SK-N-SH treated with all-trans-retinoic acid at 6 μM for 48 hours (cell line): ENCODE results near the gene HINT1.
A peak's percentile ranks its signal among the peaks of the same experiment; 100 is the strongest.

ENCODE experiments used
- ATAC-seq: fragments of 200-7000 bp; cut with Tn5 transposase; 3 replicates; pipeline ENCODE4 v1.9.1; 2020; ENCODE audit warnings: mild to moderate bottlenecking, moderate library complexity
- ARNTL ChIP-seq: fragments of 450-650 bp; formaldehyde crosslinking; IDR thresholded peaks from 2 replicates; pipeline ENCODE4 v1.5.0; 2020; ENCODE audit warnings: low read depth, mild to moderate bottlenecking, moderate library complexity, borderline replicate concordance
- BACH2 ChIP-seq: fragments of 250-450 bp; sonication (Bioruptor Pico); IDR thresholded peaks from 2 replicates; pipeline ENCODE4 v1.9.0; 2021; ENCODE audit warnings: mild to moderate bottlenecking, borderline replicate concordance
- ESRRG ChIP-seq: fragments of 250-450 bp; sonication (Bioruptor Pico); IDR thresholded peaks from 2 replicates; pipeline ENCODE4 v1.6.1; 2021; ENCODE audit warnings: mild to moderate bottlenecking
- GLIS3 ChIP-seq: fragments of 250-450 bp; sonication (Bioruptor Pico); IDR thresholded peaks from 2 replicates; pipeline ENCODE4 v1.5.0; 2020; ENCODE audit warnings: mild to moderate bottlenecking, moderate library complexity
- ISL1 ChIP-seq: fragments of 250-450 bp; sonication (Bioruptor Pico); IDR thresholded peaks from 2 replicates; pipeline ENCODE4 v2.1.2; 2022; ENCODE audit warnings: mild to moderate bottlenecking, moderate library complexity
- OSR1 ChIP-seq: fragments of 250-450 bp; sonication (Bioruptor Pico); IDR thresholded peaks from 2 replicates; pipeline ENCODE4 v1.8.0; 2022; ENCODE audit warnings: moderate library complexity, mild to moderate bottlenecking, inconsistent platforms
- PPARA ChIP-seq: fragments of 250-450 bp; sonication (Bioruptor Pico); IDR thresholded peaks from 2 replicates; pipeline ENCODE4 v1.5.0; 2020; ENCODE audit warnings: mild to moderate bottlenecking, borderline replicate concordance
- TCF4 ChIP-seq: fragments of 250-450 bp; sonication (Bioruptor Pico); IDR thresholded peaks from 2 replicates; pipeline ENCODE4 v1.8.0; 2021; ENCODE audit warnings: mild to moderate bottlenecking, moderate library complexity, borderline replicate concordance
- TOX ChIP-seq: fragments of 250-450 bp; sonication (Bioruptor Pico); IDR thresholded peaks from 2 replicates; pipeline ENCODE4 v1.8.0; 2021; ENCODE audit warnings: mild to moderate bottlenecking, moderate library complexity, borderline replicate concordance
- ZC3H10 ChIP-seq: fragments of 250-450 bp; sonication (Bioruptor Pico); IDR thresholded peaks from 2 replicates; pipeline ENCODE4 v1.5.1; 2021; ENCODE audit warnings: mild to moderate bottlenecking, moderate library complexity
- ZFP30 ChIP-seq: fragments of 450-650 bp; formaldehyde crosslinking; IDR thresholded peaks from 2 replicates; pipeline ENCODE4 v1.5.0; 2022; ENCODE audit warnings: mild to moderate bottlenecking, moderate library complexity
- ZNF565 ChIP-seq: fragments of 450-650 bp; formaldehyde crosslinking; conservative IDR thresholded peaks from 2 replicates; pipeline ENCODE4 v1.5.0; 2020; ENCODE audit warnings: low read depth, mild to moderate bottlenecking, moderate library complexity
- ZNF70 ChIP-seq: fragments of 450-650 bp; formaldehyde crosslinking; IDR thresholded peaks from 2 replicates; pipeline ENCODE4 v1.5.0; 2020; ENCODE audit warnings: mild to moderate bottlenecking, moderate library complexity
- ZNF8 ChIP-seq: fragments of 450-650 bp; formaldehyde crosslinking; IDR thresholded peaks from 2 replicates; pipeline ENCODE4 v1.5.0; 2020; ENCODE audit warnings: mild to moderate bottlenecking, moderate library complexity
- TF ChIP-seq, protein P1 (sequence below): fragments of 250-450 bp; sonication (Bioruptor Pico); IDR thresholded peaks from 2 replicates; pipeline ENCODE4 v1.8.0; 2020; ENCODE audit warnings: mild to moderate bottlenecking, moderate library complexity, borderline replicate concordance
- TF ChIP-seq, protein P2 (sequence below): fragments of 250-450 bp; sonication (Bioruptor Pico); IDR thresholded peaks from 2 replicates; pipeline ENCODE4 v1.5.1; 2020; ENCODE audit warnings: low read depth, mild to moderate bottlenecking, moderate library complexity
- TF ChIP-seq, protein P3 (sequence below): fragments of 250-450 bp; sonication (Bioruptor Pico); IDR thresholded peaks from 2 replicates; pipeline ENCODE4 v1.8.0; 2021; ENCODE audit warnings: low read depth, mild to moderate bottlenecking, moderate library complexity, borderline replicate concordance
- TF ChIP-seq, protein P4 (sequence below): fragments of 250-450 bp; sonication (Bioruptor Pico); IDR thresholded peaks from 2 replicates; pipeline ENCODE4 v1.5.0; 2020; ENCODE audit warnings: mild to moderate bottlenecking, moderate library complexity
- TF ChIP-seq, protein P5 (sequence below): fragments of 250-450 bp; sonication (Bioruptor Pico); IDR thresholded peaks from 2 replicates; pipeline ENCODE4 v1.5.1; 2021; ENCODE audit warnings: mild to moderate bottlenecking, moderate library complexity

Gene HINT1

DNA sequence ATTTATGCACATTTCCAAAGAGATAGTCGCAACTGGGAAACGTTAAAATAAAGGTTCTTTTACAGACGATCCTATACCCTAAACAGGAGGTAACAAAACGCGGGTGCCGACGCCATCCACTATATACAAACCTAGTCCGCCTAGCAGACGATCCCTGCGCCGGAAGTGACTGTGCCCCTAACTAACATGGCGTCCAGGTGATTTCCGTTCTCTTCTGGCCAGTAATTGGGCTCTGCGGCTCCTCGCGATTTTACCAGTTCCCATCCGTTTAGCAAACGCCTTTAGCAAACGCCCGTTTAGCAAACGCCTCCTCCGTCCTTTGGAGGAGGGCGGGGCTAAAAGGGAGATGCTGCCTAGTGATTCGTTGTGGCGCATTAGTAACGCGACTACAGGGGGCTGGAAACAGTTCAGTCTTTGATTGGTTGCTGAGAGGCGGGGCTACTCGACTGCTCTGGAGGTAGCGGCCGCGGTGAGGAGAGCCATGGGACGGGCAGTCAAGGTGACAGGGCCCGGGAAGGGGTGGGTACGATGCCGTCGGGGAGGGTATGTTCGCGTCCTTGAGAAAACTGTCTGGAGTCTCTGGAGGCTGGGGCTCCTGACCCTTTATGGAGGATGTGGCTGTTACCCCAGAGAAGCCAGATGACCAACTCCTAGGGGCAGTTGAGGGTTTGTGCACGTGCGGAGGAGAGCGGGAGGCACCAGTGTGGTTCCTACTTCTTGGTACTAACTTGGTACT, 5.7 kb upstream of the HINT1 start, which contains the start of gene LYRM7:
Gene LYRM7 (plus strand): TSS at position 405 of the 736 bp plus-strand sequence. CDS start 77 bp downstream, at position 482.
- TF ChIP-seq ZFP30 (CRISPR knock-in tag): no peak
- TF ChIP-seq TOX: no peak
- no peak for TF ChIP-seq ZNF70 (CRISPR knock-in tag)
- no peak for TF ChIP-seq GLIS3
- TF ChIP-seq ZNF8 (CRISPR knock-in tag): no peak
- TF ChIP-seq TCF4 (CRISPR knock-in tag): no peak
- ATAC-seq: peak; percentile 99

DNA sequence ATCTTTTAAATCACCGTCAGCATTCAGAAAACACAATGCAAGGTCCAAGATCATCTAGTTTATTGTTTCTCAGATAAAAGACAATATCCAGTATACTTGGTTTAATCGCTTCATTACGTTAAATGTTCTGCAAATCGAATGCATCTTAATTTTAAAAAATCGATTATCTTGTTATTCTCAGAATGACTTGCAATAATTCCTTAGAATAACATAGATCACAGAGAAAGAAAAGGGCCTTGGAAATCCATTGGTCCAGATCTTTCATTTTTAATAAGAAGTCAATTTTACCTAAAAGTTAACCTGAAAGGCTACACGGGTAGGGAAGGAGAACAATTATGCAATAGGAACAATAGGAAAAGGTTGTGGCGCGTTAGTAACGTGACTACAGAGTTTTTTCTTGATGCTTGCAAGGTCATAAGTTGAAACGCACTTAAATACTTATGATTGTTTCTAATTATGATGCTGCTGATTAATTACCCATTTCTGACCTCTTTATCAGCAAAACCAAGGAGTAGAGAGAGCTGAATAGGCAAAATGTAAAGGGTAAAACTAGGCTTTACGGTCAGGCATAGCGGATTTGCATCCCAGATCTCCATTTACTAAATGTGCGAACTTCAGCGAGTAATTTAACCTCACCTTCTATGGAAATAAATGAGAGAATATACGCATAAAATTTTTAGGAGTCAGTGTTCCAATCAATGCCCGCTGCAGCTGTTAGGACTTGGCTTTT, 4.9 kb upstream of the HINT1 start:
- TF ChIP-seq, protein P1, sequence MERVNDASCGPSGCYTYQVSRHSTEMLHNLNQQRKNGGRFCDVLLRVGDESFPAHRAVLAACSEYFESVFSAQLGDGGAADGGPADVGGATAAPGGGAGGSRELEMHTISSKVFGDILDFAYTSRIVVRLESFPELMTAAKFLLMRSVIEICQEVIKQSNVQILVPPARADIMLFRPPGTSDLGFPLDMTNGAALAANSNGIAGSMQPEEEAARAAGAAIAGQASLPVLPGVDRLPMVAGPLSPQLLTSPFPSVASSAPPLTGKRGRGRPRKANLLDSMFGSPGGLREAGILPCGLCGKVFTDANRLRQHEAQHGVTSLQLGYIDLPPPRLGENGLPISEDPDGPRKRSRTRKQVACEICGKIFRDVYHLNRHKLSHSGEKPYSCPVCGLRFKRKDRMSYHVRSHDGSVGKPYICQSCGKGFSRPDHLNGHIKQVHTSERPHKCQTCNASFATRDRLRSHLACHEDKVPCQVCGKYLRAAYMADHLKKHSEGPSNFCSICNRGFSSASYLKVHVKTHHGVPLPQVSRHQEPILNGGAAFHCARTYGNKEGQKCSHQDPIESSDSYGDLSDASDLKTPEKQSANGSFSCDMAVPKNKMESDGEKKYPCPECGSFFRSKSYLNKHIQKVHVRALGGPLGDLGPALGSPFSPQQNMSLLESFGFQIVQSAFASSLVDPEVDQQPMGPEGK: no peak
- TF ChIP-seq GLIS3 (no peak), PPARA (CRISPR knock-in tag) (no peak), ZNF565 (CRISPR knock-in tag) (no peak), ZC3H10 (no peak)
- TF ChIP-seq, all 23 proteins: peak for 0
- ATAC-seq: no peak

DNA sequence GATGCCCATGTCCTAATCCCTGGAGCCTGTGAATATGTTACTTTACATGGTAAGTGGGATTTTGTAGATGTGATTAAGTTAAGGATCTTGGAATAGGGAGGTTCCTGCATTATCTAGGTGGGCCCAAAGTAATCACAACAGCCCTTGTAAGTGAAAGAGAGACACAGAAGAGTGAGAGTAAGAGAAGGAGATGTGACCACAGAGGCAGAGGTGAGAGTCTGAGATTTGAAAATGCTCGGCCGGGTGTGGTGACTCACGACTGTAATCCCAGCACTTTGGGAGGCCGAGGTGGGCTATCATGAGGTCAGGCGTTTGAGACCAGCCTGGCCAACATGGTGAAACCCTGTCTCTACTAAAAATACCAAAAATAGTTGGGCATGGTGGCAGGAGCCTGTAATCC, 2.6 kb upstream of the HINT1 start:
- no peak for ATAC-seq
- TF ChIP-seq, protein P2, sequence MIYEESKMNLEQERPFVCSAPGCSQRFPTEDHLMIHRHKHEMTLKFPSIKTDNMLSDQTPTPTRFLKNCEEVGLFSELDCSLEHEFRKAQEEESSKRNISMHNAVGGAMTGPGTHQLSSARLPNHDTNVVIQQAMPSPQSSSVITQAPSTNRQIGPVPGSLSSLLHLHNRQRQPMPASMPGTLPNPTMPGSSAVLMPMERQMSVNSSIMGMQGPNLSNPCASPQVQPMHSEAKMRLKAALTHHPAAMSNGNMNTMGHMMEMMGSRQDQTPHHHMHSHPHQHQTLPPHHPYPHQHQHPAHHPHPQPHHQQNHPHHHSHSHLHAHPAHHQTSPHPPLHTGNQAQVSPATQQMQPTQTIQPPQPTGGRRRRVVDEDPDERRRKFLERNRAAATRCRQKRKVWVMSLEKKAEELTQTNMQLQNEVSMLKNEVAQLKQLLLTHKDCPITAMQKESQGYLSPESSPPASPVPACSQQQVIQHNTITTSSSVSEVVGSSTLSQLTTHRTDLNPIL: no peak
- TF ChIP-seq ZNF70 (CRISPR knock-in tag): no peak
- TF ChIP-seq, all 23 proteins: peak for 0

DNA sequence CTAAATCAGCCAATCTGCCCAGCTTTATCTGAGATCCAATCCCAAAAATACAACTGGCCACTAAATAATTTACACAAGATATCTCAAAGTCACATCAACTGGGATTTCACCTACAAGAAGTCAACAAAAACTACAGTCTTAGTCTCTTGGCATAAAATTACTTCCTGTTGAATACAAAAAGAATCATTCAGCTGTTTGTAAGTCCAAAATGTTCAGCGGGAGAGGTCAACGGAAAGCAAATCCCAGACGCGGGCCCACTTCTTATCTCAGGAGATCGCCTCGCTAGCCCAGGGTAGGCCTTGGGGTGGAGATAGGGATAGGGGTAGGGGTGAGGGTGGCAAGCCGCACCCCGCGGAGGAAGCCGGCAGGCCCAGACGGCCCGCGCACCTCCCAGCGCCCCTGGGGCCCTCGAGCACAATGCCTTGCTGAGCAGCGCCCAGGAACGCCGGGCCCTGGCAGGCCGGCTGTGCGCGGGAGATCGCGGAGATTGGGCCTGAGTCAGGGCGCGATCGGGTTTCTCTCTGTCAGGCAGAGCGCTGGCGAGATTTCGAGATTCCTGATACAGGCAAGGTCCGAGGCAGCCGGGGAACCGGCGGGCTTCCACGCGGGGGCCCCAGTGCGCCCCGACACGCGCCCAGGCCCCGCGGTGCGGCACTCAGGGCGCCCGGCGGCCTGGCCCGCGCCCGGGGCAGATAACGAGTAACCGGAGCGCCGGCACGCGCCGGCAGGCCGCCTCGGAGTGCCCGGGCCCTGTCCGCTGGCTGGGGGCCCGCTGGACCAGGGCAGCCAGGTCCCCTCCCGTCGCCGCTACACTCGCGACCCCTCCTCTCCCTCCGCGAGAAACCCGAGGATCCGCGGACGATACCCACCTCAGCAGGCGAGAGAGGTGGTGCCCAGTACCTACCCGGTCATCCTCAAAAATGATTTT, 601 bp downstream of the HINT1 start:
- ATAC-seq: peak; percentile 80
- no peak for TF ChIP-seq PPARA (CRISPR knock-in tag)
- TF ChIP-seq ISL1 (CRISPR knock-in tag): no peak
- TF ChIP-seq, protein P3, sequence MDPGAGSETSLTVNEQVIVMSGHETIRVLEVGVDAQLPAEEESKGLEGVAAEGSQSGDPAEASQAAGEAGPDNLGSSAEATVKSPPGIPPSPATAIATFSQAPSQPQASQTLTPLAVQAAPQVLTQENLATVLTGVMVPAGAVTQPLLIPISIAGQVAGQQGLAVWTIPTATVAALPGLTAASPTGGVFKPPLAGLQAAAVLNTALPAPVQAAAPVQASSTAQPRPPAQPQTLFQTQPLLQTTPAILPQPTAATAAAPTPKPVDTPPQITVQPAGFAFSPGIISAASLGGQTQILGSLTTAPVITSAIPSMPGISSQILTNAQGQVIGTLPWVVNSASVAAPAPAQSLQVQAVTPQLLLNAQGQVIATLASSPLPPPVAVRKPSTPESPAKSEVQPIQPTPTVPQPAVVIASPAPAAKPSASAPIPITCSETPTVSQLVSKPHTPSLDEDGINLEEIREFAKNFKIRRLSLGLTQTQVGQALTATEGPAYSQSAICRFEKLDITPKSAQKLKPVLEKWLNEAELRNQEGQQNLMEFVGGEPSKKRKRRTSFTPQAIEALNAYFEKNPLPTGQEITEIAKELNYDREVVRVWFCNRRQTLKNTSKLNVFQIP (CRISPR knock-in tag): no peak
- TF ChIP-seq, protein P4, sequence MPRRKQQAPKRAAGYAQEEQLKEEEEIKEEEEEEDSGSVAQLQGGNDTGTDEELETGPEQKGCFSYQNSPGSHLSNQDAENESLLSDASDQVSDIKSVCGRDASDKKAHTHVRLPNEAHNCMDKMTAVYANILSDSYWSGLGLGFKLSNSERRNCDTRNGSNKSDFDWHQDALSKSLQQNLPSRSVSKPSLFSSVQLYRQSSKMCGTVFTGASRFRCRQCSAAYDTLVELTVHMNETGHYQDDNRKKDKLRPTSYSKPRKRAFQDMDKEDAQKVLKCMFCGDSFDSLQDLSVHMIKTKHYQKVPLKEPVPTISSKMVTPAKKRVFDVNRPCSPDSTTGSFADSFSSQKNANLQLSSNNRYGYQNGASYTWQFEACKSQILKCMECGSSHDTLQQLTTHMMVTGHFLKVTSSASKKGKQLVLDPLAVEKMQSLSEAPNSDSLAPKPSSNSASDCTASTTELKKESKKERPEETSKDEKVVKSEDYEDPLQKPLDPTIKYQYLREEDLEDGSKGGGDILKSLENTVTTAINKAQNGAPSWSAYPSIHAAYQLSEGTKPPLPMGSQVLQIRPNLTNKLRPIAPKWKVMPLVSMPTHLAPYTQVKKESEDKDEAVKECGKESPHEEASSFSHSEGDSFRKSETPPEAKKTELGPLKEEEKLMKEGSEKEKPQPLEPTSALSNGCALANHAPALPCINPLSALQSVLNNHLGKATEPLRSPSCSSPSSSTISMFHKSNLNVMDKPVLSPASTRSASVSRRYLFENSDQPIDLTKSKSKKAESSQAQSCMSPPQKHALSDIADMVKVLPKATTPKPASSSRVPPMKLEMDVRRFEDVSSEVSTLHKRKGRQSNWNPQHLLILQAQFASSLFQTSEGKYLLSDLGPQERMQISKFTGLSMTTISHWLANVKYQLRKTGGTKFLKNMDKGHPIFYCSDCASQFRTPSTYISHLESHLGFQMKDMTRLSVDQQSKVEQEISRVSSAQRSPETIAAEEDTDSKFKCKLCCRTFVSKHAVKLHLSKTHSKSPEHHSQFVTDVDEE (CRISPR knock-in tag): no peak
- TF ChIP-seq, protein P2: no peak
- TF ChIP-seq, protein P5, sequence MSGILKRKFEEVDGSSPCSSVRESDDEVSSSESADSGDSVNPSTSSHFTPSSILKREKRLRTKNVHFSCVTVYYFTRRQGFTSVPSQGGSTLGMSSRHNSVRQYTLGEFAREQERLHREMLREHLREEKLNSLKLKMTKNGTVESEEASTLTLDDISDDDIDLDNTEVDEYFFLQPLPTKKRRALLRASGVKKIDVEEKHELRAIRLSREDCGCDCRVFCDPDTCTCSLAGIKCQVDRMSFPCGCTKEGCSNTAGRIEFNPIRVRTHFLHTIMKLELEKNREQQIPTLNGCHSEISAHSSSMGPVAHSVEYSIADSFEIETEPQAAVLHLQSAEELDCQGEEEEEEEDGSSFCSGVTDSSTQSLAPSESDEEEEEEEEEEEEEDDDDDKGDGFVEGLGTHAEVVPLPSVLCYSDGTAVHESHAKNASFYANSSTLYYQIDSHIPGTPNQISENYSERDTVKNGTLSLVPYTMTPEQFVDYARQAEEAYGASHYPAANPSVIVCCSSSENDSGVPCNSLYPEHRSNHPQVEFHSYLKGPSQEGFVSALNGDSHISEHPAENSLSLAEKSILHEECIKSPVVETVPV (CRISPR knock-in tag): no peak
- TF ChIP-seq ZC3H10: no peak
- no peak for TF ChIP-seq OSR1 (CRISPR knock-in tag)
- no peak for TF ChIP-seq TOX
- TF ChIP-seq ESRRG (CRISPR knock-in tag): no peak
- no peak for TF ChIP-seq ZNF70 (CRISPR knock-in tag)
- TF ChIP-seq ZNF8 (CRISPR knock-in tag): no peak
- TF ChIP-seq, protein P1: no peak
- no peak for TF ChIP-seq BACH2 (CRISPR knock-in tag)
- no peak for TF ChIP-seq TCF4 (CRISPR knock-in tag)
- TF ChIP-seq ARNTL (CRISPR knock-in tag): no peak
- no peak for TF ChIP-seq ZFP30 (CRISPR knock-in tag)
